WTC11 (cell line): ENCODE data around the gene RTL3.

ENCODE experiments used
- CREB1 ChIP-seq: sonication (generic); formaldehyde crosslinking; IDR thresholded peaks from 2 replicates; pipeline ENCODE4 v1.8.0; 2023; ENCODE audit warnings: mild to moderate bottlenecking, missing genetic modification reagents
- ESRRA ChIP-seq: sonication (generic); formaldehyde crosslinking; IDR thresholded peaks from 2 replicates; pipeline ENCODE4 v1.8.1; 2022; ENCODE audit warnings: mild to moderate bottlenecking, missing genetic modification reagents, borderline replicate concordance
- FOXK1 ChIP-seq: sonication (generic); formaldehyde crosslinking; IDR thresholded peaks from 2 replicates; pipeline ENCODE4 v1.8.0; 2022; ENCODE audit warnings: mild to moderate bottlenecking, moderate library complexity, missing genetic modification reagents
- IRF2 ChIP-seq: sonication (generic); formaldehyde crosslinking; IDR thresholded peaks from 2 replicates; pipeline ENCODE4 v1.8.0; 2022; ENCODE audit warnings: low read depth, missing genetic modification reagents, borderline replicate concordance
- NFE2L1 ChIP-seq: sonication (generic); formaldehyde crosslinking; IDR thresholded peaks from 2 replicates; pipeline ENCODE4 v1.8.1; 2023; ENCODE audit warnings: missing genetic modification reagents
- NR2C2 ChIP-seq: sonication (generic); formaldehyde crosslinking; IDR thresholded peaks from 2 replicates; pipeline ENCODE4 v1.8.0; 2022; ENCODE audit warnings: mild to moderate bottlenecking, missing genetic modification reagents
- NR3C1 ChIP-seq: sonication (generic); formaldehyde crosslinking; conservative IDR thresholded peaks from 2 replicates; pipeline ENCODE4 v1.8.1; 2023; ENCODE audit warnings: low read depth, mild to moderate bottlenecking, missing genetic modification reagents
- ZBTB21 ChIP-seq: sonication (generic); formaldehyde crosslinking; IDR thresholded peaks from 2 replicates; pipeline ENCODE4 v1.8.1; 2023; ENCODE audit warnings: mild to moderate bottlenecking, missing genetic modification reagents, borderline replicate concordance
- ZNF121 ChIP-seq: sonication (generic); formaldehyde crosslinking; IDR thresholded peaks from 2 replicates; pipeline ENCODE4 v1.8.0; 2023; ENCODE audit warnings: missing genetic modification reagents
- TF ChIP-seq, protein P1 (sequence below): fragments of 200-600 bp; IDR thresholded peaks from 2 replicates; pipeline ENCODE4 v1.8.0; 2022; ENCODE audit warnings: antibody characterized with exemption
- TF ChIP-seq, protein P2 (sequence below): sonication (generic); formaldehyde crosslinking; IDR thresholded peaks from 2 replicates; pipeline ENCODE4 v1.8.0; 2022; ENCODE audit warnings: mild to moderate bottlenecking, missing genetic modification reagents

DNA sequence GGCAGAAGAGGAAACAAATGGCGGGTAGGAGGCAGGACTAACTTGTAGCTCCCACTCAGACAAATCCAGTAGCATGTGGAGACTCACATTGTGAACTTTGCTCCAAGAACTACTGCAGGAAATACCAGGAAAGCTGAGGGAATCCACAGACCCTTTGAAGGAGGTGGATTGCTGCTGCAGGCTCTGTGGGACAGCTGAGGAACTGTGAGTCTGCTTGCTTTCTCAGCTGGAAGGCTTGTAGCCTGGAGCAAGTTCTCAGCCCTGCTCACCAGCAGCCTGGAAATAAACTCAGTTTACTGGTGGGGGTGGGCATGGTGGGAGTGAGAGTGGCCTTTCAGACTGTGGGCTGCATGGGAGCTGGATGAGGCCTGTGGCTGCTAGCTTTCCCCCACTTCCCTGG is 16.0 kb downstream of the RTL3 start:
- TF ChIP-seq, protein P1, sequence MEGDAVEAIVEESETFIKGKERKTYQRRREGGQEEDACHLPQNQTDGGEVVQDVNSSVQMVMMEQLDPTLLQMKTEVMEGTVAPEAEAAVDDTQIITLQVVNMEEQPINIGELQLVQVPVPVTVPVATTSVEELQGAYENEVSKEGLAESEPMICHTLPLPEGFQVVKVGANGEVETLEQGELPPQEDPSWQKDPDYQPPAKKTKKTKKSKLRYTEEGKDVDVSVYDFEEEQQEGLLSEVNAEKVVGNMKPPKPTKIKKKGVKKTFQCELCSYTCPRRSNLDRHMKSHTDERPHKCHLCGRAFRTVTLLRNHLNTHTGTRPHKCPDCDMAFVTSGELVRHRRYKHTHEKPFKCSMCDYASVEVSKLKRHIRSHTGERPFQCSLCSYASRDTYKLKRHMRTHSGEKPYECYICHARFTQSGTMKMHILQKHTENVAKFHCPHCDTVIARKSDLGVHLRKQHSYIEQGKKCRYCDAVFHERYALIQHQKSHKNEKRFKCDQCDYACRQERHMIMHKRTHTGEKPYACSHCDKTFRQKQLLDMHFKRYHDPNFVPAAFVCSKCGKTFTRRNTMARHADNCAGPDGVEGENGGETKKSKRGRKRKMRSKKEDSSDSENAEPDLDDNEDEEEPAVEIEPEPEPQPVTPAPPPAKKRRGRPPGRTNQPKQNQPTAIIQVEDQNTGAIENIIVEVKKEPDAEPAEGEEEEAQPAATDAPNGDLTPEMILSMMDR, result no peak
- TF ChIP-seq IRF2 (CRISPR knock-in tag) (no peak), ZBTB21 (no peak), CREB1 (CRISPR knock-in tag) (no peak), FOXK1 (CRISPR knock-in tag) (no peak), NR2C2 (CRISPR knock-in tag) (no peak), NR3C1 (no peak), NFE2L1 (CRISPR knock-in tag) (no peak), ZNF121 (CRISPR knock-in tag) (no peak), ESRRA (CRISPR knock-in tag) (no peak)
- TF ChIP-seq, protein P2, sequence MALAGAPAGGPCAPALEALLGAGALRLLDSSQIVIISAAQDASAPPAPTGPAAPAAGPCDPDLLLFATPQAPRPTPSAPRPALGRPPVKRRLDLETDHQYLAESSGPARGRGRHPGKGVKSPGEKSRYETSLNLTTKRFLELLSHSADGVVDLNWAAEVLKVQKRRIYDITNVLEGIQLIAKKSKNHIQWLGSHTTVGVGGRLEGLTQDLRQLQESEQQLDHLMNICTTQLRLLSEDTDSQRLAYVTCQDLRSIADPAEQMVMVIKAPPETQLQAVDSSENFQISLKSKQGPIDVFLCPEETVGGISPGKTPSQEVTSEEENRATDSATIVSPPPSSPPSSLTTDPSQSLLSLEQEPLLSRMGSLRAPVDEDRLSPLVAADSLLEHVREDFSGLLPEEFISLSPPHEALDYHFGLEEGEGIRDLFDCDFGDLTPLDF (CRISPR knock-in tag), result no peak
